Purkinje cell (primary cell): ENCODE results near the gene FBXL7. TPM values are rescaled to one million over a fixed set of nuclear protein-coding genes. Genes with fewer than 3 reads are reported as not detected.

Experiments
- polyA plus RNA-seq: library from polyadenylated mRNA; unstranded; fragments of >200 nt; fragmentation: Nextera tagmentation; gene quantifications from 2 replicates; pipeline ENCODE4 v1.2.1, GENCODE V29; 2014

FBXL7 gene
- polyA plus RNA-seq: not detected in 2 replicates

DNA sequence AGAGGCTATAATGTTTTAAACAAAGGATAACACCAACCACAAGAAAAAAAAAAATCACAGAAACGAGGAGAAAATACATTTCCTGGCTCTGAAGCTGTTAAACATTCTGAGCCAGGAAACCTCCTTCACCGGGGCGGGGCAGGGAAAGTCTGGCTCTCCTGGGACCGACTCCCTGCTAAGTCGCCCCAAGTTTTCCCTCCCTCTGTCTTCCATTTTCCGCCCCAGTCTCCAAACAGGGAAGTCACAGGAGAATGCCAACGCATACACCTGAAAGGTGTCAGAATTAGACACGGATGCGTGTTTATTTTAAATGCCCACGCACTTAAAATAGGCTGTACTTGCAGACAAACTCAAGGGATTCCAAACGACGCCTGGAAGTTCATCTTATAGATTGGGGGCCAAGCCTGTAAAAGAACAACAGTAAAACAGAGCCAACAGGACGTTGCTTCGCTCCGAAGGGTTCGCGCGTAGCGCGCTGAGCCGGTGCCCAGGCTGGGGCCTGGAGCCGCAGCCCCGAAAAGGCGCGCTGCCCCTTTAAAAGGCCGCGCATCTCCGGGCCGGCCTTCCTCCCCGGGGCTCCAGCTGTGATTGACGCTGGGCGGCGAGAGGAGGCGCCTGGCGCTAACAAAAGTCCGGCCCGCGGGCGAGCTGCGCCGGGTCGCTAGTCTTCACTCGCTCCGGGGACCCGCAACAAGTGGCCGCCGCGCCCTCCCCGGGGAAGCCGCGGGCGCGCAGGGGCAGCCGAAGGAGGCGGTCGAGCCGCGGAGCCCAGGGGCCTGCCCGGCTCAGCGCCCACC, at the start of gene FBXL7:
FBXL7 (plus strand) TSS at position 653 of the 797 bp plus-strand sequence.

